LNCAP (cell line): Measurements from ENCODE around the gene FLYWCH1.

Experiments used
- TF ChIP-seq, protein P1 (sequence below): fragments of 450-650 bp; IDR thresholded peaks from 2 replicates; pipeline ENCODE4 v1.5.1; 2017; ENCODE audit warnings: mild to moderate bottlenecking

FLYWCH1 gene

DNA sequence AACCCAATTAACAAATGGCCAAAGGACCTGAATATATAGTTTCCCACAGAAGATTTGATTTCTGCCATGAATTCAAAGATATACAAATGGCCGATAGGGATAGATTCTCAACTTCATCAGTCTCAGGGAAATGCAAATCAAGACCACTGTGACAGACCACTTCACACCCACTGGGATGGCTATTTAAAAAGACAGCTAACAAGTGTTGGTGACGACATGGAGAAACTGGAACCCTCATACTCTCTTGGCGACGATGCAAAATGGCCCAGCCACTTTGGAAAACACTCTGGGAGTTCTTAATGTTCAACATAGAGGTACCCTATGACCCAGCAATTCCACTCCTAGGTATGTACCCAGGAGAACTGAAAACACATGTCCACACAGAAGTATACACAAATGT is 34.9 kb downstream of the FLYWCH1 start:
- TF ChIP-seq, protein P1, sequence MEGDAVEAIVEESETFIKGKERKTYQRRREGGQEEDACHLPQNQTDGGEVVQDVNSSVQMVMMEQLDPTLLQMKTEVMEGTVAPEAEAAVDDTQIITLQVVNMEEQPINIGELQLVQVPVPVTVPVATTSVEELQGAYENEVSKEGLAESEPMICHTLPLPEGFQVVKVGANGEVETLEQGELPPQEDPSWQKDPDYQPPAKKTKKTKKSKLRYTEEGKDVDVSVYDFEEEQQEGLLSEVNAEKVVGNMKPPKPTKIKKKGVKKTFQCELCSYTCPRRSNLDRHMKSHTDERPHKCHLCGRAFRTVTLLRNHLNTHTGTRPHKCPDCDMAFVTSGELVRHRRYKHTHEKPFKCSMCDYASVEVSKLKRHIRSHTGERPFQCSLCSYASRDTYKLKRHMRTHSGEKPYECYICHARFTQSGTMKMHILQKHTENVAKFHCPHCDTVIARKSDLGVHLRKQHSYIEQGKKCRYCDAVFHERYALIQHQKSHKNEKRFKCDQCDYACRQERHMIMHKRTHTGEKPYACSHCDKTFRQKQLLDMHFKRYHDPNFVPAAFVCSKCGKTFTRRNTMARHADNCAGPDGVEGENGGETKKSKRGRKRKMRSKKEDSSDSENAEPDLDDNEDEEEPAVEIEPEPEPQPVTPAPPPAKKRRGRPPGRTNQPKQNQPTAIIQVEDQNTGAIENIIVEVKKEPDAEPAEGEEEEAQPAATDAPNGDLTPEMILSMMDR, result no peak

DNA sequence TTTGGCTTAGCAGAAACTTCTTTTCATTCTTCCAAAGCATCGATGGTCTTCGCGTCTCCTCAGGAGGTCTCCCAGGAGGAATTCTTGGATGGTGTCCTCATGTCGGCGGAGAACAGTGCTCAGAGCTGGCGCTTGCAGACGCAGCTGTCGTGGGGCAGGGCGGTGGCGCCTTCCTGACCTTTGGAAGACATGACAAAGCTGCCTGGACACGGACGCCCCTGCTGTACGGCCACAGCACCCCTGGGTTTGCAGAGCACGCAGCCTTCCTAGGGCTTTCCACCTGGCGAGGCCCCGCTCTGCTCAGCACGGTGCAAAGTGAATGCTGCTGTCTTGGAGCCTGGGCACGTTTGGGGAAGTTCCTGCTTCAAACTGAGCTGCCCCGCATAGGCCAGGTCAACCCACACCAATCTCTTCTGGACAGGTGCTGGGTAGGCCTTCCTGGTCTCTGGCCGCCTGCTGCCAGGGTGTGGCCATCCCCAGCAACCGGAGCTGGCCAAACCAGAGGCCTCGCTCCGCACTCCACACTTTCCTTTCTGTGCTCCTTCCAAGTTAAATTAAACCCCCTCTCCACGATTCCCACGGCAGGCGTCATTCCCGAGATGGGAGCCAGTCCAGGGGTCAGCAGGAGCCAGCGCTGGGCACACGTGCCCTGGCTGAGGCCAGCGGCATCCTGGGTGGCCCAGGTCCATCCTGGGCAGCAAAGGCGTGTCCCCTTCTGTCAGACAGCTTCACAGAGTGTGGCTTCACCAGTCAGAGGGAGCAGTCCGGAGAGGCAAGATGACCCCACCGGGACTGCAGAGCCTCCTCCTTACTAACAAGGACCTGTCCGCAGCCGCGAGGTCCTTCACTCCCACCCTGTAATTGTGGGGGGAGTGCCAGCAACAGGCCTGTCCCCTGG is 37.3 kb downstream of the FLYWCH1 start:
- TF ChIP-seq, protein P1, result no peak

- TF ChIP-seq, protein P1, result no peak
These were observed 38.1 kb downstream of the FLYWCH1 start for GRCh38 chr16:2949705-2950352.

DNA sequence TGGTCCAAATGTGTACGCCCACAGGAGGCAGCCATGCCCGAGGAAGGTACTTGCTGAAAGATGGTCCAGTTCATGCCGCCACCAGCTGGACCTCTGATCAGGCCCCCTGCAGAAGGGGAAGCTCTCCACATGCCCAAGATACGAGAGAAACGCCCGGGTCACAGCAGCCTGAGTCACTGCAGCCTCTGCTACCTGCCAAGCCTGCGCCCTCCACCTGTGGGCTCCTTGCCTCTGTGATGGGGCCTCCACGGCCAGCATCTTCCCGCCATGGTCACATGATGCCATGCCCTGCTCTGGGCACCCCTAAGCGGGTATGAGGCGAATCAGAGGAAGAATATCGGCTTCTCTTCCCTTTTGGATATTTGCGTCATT is 38.6 kb downstream of the FLYWCH1 start:
- TF ChIP-seq, protein P1, result no peak

DNA sequence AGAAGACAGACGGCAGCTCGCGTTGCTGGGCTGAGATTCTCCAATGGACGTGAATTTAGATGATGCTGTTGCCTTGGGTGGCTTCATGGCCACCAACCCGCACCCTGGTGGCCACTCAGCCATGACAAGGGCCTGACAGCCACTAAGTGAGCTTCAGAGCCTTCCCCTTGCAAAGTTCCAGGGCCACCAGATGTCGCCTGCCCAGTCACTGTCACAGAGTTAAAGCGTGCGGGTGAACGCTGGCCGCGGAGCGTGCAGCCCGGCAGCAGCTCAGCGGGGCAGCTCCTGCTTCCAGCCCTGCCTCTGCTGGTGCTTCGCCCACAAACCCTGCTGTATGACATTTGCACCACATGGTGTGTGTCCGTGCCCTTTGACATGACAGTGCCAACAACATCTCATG is 39.0 kb downstream of the FLYWCH1 start:
- TF ChIP-seq, protein P1, result no peak

GRCh38 chr16:2952679-2953078 is 40.9 kb downstream of the FLYWCH1 start:
- TF ChIP-seq, protein P1, result no peak

DNA sequence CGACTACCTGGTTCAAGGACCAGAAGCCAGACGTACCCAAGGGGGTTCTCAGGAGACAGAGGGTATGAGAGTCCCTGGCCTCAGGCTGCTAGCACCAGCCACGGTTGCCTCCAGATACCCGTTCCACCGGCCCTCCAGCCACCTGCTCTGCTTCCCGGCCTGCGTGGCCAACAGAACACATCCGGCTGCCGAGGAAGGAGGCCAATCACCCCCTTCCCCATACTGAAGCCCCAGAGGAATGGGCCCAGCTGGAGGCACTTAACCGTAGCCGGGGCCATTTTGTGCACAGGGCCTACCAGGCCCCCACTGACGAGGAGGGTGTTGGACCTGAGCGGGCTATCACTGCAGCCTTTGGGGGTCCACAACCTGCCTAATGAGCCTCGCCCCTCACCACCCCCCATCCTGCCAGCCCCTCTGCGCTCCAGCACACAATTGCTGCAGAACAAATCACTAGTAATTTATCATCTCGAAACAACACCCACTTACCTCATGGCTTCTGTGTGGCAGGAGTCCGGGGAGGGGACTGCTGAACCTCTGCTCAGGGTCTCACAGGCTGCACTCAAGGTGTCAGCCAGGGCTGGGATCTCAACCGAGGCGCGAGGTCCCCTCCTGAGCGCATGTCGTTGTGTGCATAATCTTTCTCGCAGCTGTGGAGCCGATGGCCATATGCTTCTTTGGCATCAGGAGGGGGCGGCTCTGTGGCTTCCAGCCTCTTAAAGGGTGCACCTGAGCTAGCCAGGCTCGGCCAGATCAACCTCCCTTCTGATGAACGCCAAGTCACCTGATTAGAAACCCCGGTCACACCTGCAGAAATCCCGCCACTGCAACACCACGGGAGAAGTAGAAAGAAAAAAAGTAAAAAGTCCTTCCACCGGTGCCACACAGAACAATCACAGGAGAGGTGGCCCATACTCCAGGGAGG is 42.2 kb downstream of the FLYWCH1 start:
- TF ChIP-seq, protein P1, result no peak
